Coronary artery (tissue), 2 donors: ENCODE results near the gene SPTBN4.

Experiments used
- DNase-seq: peaks from one replicate; pipeline ENCODE4 v3.0.0-alpha.2; 2017; ENCODE audit warnings: low spot score
- H3K27ac ChIP-seq, 2 donors: fragments of 200-600 bp; sonication (generic); one replicate each; pipeline ENCODE4 v1.5.1; 2016 to 2019
- H3K4me3 ChIP-seq: fragments of 200-600 bp; sonication (generic); 2 replicates; pipeline ENCODE4 v1.5.1; 2016; ENCODE audit warnings: mild to moderate bottlenecking, moderate library complexity
- TF ChIP-seq, protein P1 (sequence below): fragments of 200-600 bp; sonication (generic); IDR thresholded peaks from one replicate; pipeline ENCODE4 v1.5.1; 2019; ENCODE audit warnings: antibody characterized with exemption

The SPTBN4 gene

DNA sequence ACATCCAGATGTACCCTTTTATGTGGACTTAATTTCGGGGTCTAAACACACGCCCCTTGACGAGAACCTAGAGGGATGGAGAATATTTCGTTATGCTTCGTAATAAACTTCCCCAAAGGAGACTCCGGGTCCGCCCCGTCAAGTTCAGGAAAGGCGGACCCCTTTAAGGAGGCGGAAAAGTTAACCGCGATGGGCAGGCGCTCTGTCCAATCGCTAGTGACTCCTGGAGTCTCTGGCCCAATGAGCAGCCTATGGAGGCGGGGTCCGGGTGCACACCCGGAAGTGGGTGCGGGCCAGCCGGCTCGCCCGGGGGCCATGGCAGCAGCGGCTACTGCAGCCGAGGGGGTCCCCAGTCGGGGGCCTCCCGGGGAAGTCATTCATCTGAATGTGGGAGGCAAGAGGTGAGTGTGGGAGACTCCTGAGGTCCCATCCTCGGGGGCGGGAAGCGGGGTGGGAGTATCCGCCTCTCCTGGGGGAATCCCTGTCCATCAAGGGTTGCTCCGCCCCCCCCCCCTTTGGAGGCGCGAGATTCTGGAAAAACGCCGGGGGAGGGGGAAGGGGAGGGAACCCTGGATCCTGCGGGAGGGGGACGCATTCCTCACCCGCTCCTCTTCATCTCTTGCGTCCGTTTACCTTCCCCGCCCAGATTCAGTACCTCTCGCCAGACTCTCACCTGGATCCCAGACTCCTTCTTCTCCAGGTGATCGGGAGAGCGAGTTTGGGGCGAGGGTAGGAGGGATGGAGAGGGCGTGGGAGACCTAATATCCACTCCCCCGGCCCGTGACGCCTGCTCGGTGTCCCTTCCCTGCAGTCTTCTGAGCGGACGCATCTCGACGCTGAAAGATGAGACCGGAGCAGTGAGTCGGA is 110.0 kb downstream of the SPTBN4 start, which contains the start of gene SHKBP1:
Gene SHKBP1, plus strand, starts transcription at position 289 of the 867 bp plus-strand sequence. Its CDS starts 27 bp downstream, at position 316.
- peak within 1 kb of the TSS; percentile 86 for H3K4me3 ChIP-seq
- peak within 1 kb of the TSS; percentile 76 to 88 for H3K27ac ChIP-seq
- peak; percentile 95 for DNase-seq
- TF ChIP-seq, protein P1, sequence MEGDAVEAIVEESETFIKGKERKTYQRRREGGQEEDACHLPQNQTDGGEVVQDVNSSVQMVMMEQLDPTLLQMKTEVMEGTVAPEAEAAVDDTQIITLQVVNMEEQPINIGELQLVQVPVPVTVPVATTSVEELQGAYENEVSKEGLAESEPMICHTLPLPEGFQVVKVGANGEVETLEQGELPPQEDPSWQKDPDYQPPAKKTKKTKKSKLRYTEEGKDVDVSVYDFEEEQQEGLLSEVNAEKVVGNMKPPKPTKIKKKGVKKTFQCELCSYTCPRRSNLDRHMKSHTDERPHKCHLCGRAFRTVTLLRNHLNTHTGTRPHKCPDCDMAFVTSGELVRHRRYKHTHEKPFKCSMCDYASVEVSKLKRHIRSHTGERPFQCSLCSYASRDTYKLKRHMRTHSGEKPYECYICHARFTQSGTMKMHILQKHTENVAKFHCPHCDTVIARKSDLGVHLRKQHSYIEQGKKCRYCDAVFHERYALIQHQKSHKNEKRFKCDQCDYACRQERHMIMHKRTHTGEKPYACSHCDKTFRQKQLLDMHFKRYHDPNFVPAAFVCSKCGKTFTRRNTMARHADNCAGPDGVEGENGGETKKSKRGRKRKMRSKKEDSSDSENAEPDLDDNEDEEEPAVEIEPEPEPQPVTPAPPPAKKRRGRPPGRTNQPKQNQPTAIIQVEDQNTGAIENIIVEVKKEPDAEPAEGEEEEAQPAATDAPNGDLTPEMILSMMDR = no peak

DNA sequence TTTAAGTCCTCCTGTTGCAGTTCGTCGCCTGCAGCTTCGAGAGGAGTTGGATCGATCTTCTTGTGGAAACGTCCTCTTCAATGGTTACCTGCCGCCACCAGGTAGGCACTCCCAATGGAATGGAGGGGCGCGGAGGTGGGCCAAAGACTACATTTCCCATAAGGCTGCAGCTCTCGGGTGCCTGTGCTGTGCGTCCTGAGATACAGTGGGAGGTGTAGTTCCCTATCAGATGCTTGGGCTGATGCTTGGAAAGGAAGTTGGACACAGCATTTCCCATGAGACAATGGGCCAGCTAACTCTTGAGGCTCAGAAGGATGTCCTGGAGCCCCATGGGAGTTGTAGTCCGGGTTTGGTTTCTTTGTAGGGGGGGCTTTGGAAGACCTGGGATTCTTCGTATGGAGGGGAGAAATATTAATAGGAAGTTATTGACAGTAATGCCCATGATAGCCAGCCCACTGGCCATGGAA is 111.7 kb downstream of the SPTBN4 start:
- TF ChIP-seq, protein P1 = no peak
- Histone ChIP-seq H3K4me3 (no peak overlapping the region), H3K27ac (no peak overlapping the region)
- DNase-seq = no peak

DNA sequence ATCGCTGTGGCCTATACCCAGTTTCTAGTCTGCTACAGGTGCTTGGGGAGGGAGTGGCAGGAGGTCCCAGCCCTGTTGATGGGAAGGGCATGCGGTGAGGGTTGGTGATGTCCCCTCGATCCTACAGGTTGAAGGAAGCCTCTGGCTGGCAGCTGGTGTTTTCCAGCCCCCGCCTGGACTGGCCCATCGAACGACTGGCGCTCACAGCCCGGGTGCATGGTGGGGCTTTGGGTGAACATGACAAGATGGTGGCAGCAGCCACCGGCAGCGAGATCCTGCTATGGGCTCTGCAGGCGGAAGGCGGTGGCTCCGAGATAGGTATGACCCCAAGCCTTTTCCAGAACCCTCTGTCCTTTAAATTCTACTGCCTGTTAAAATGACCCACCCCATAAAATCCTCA is 113.8 kb downstream of the SPTBN4 start:
- Histone ChIP-seq H3K4me3 (no peak overlapping the region), H3K27ac (peak overlapping the region in 1 of 2 donors; percentile 47)
- no peak for DNase-seq
- TF ChIP-seq, protein P1 = no peak

DNA sequence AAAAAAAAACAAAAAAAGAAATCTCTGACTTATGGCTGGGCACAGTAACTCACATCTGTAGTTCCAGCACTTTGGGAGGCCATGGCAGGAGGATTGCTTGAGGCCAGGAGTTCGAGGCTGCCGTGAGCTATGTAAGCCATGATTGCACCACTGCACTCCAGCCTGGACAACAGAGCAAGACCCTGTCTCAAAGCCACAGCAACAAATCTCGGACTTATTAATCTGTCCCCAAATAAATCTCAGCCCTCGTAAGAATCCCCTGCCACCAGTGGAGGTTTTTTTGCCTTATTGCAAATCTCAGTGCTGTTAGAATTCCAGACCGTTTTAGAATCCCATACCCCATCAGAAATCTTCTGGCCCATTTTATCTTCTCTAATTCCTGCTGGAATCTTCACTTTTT is 114.7 kb downstream of the SPTBN4 start:
- no peak for DNase-seq
- no peak overlapping the region for H3K27ac ChIP-seq
- TF ChIP-seq, protein P1 = no peak
- H3K4me3 ChIP-seq = no peak overlapping the region

GRCh38 chr19:40582467-40582866 is 115.7 kb downstream of the SPTBN4 start:
- no peak for DNase-seq
- TF ChIP-seq, protein P1 = no peak
- H3K27ac ChIP-seq = no peak overlapping the region
- H3K4me3 ChIP-seq = no peak overlapping the region

DNA sequence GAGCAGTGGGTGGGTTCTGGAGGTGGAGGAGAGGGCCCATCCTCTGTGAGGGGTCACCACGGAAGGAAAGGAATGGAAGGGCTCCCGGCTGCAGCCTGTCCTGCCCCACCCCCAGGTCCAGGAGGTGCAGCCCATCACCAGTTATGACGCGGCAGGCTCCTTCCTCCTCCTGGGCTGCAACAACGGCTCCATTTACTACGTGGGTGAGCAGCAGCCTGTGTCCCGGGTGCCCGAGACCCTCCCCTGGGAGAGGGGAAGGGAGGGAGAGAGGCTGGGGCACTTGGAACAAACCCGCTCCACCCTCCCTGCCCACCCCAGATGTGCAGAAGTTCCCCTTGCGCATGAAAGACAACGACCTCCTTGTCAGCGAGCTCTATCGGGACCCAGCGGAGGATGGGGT is 116.5 kb downstream of the SPTBN4 start:
- Histone ChIP-seq H3K27ac (no peak overlapping the region), H3K4me3 (no peak overlapping the region)
- TF ChIP-seq, protein P1 = no peak
- DNase-seq = no peak

DNA sequence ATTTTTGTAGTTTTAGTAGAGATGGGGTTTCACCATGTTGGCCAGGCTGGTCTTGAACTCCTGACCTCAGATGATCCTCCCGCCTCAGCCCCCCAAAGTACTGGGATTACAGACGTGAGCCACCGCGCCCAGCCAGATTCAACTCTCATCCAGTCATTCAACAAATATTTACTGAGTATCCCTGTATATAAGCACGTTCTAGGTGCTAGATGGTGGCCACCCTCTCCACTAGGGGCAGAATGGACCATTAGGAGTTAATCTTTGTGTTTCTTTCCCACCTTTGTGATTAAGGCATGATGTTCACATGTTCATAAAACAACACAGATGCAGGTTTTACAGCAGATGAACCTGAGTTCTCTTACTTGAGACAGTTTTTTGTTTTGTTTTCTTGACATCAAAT is 117.2 kb downstream of the SPTBN4 start:
- H3K4me3 ChIP-seq = no peak overlapping the region
- TF ChIP-seq, protein P1 = no peak
- DNase-seq = no peak
- H3K27ac ChIP-seq = no peak overlapping the region
